ENCODE data around the gene GPN2. TPM values are rescaled to one million over a fixed set of nuclear protein-coding genes. Genes with fewer than 3 reads are reported as not detected.

The GPN2 gene
- total and polyA plus RNA-seq, 2 of the 4 experiments (the other 2 are of a cell fraction) = 15.4 to 22.2 TPM

DNA sequence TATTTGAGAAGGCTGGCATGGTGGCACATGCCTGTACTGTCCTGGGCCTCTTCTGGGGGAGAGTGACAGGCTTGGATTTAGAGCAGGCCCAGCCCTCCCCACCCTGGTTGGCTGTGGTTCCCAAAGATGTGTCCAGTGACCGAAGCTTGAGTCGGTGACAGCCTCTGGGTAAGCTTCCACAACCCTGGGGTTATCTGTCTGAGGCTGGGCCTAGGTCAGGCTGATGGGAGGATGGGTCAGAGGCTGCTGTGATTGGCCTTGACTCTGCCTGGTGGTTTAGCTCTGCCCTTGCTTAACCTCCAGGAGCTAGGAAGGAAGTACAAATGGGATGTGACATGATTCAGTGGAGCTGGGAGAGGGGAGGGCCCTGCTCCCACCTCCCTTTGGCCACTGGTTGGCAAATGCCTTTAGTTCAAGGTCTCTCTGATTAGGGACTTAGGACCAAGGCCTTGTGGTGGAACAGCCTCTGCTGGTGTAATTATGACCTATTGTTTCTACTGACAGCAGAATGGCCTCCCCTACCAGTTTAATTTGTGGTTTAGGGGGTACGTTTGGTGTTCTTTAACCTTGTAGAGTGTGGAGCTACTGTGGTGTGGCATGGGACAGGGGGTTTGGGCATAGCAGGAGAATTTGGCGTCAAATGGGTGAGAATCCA, 48.0 kb upstream of the GPN2 start:
- no peak overlapping the region for H4K5ac ChIP-seq (ENCODE audit: low read depth, low read length)
- H2BK20ac ChIP-seq (ENCODE audit: low read depth, low read length) = no peak overlapping the region
- H2AFZ ChIP-seq (replicated peaks; ENCODE audit: low read length, poor library complexity) = no peak overlapping the region
- DNase-seq = no peak
- intact Hi-C loops (cut with micrococcal nuclease) (no loop called here), in situ Hi-C loops (cut with MboI; ENCODE audit: low sequenced_read_pairs) (no loop called here), dilution Hi-C loops (cut with HindIII; ENCODE audit: low sequenced_read_pairs, unreplicated experiment) (no loop called here)
- peaks cover 7% of the 10 kb centered on the region; the same call in 1 of the 2 replicates for H3K4me1 ChIP-seq (ENCODE audit: control insufficient read depth, insufficient read depth, low read length)
- H2AK9ac ChIP-seq (replicated peaks; ENCODE audit: low read depth, low read length, poor library complexity) = no peak overlapping the region
- H3K4ac ChIP-seq (ENCODE audit: low read depth, low read length) = no peak overlapping the region
- no peak overlapping the region for H2BK120ac ChIP-seq (ENCODE audit: low read depth, low read length)
- H3K79me1 ChIP-seq (ENCODE audit: low read depth in 1 of 2, low read length in 2 of 2) = peaks cover 20 to 58% of the 10 kb centered on the region in 2 experiments
- no peak overlapping the region for H3K56ac ChIP-seq (ENCODE audit: extremely low read depth, insufficient read depth, low read length)
- TF ChIP-seq, protein P1, sequence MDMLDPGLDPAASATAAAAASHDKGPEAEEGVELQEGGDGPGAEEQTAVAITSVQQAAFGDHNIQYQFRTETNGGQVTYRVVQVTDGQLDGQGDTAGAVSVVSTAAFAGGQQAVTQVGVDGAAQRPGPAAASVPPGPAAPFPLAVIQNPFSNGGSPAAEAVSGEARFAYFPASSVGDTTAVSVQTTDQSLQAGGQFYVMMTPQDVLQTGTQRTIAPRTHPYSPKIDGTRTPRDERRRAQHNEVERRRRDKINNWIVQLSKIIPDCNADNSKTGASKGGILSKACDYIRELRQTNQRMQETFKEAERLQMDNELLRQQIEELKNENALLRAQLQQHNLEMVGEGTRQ (IDR thresholded peaks at IDR 0.05; ENCODE audit: low read depth, low read length) = no peak
- no peak for TF ChIP-seq MAZ (IDR thresholded peaks at IDR 0.05; ENCODE audit: borderline replicate concordance, low read depth, low read length)
- TF ChIP-seq, protein P2, sequence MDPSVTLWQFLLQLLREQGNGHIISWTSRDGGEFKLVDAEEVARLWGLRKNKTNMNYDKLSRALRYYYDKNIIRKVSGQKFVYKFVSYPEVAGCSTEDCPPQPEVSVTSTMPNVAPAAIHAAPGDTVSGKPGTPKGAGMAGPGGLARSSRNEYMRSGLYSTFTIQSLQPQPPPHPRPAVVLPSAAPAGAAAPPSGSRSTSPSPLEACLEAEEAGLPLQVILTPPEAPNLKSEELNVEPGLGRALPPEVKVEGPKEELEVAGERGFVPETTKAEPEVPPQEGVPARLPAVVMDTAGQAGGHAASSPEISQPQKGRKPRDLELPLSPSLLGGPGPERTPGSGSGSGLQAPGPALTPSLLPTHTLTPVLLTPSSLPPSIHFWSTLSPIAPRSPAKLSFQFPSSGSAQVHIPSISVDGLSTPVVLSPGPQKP (IDR thresholded peaks at IDR 0.05; ENCODE audit: borderline replicate concordance, low read depth, low read length) = no peak
- no peak for TF ChIP-seq MAFK (IDR thresholded peaks at IDR 0.05; ENCODE audit: low read depth, low read length)
- no peak for TF ChIP-seq NFE2L2 (IDR thresholded peaks at IDR 0.05; ENCODE audit: low read depth, low read length)
- TF ChIP-seq SMC3 (IDR thresholded peaks at IDR 0.05; ENCODE audit: low read depth, low read length) = no peak
- TF ChIP-seq CEBPB (IDR thresholded peaks at IDR 0.05; ENCODE audit: low read depth, low read length) = no peak
- TF ChIP-seq MXI1 (IDR thresholded peaks at IDR 0.05; ENCODE audit: borderline replicate concordance, low read depth, low read length) = no peak
- no peak for TF ChIP-seq POLR2A (IDR thresholded peaks at IDR 0.05; ENCODE audit: low read depth, low read length)
- TF ChIP-seq RCOR1 (IDR thresholded peaks at IDR 0.05; ENCODE audit: insufficient replicate concordance, low read length) = no peak
- no peak for TF ChIP-seq CHD1 (IDR thresholded peaks at IDR 0.05; ENCODE audit: low read depth, low read length)
- BruUV-seq (replicated peaks) = no TSS peak
- peaks cover 32% of the 10 kb centered on the region for H3K36me3 ChIP-seq (ENCODE audit: control insufficient read depth, insufficient read depth, low read length)
- H2AK5ac ChIP-seq (ENCODE audit: low read depth, low read length) = no peak overlapping the region
- H4K20me1 ChIP-seq (ENCODE audit: insufficient read depth, low read length) = no peaks in the 10 kb centered on the region
- WGBS, 2 experiments (ENCODE audit: extremely low coverage in 2 of 2, insufficient read length in 1 of 2) = 100% methylated on average over 2 of the region's 4 CpGs; no CpG with 5 or more reads in 1 of the 2 experiments
- H4K8ac ChIP-seq (ENCODE audit: low read depth in 2 of 2, low read length in 2 of 2) = no peak overlapping the region
- no peak overlapping the region for H2BK15ac ChIP-seq (ENCODE audit: low read depth, low read length)
- H3K23ac ChIP-seq (ENCODE audit: low read depth, low read length) = no peak overlapping the region
- H3K9ac ChIP-seq (ENCODE audit: low read depth, low read length) = no peak overlapping the region
- no peaks in the 10 kb centered on the region for H3K27me3 ChIP-seq (ENCODE audit: control insufficient read depth, insufficient read depth, low read length)
- peak; percentile 12; the same call in 1 of the 2 replicates for ATAC-seq (ENCODE audit: low read depth)
- no peak overlapping the region for H3K27ac ChIP-seq (ENCODE audit: insufficient read depth, low read length)
- H3K4me3 ChIP-seq (ENCODE audit: insufficient read depth, low read depth, low read length) = no peak overlapping the region
- H3K14ac ChIP-seq (replicated peaks; ENCODE audit: low read depth, low read length) = no peak overlapping the region
- H3K18ac ChIP-seq (ENCODE audit: low read depth, low read length) = no peak overlapping the region
- CTCF ChIA-PET = no interaction called here
- H3K9me1 ChIP-seq (ENCODE audit: insufficient read depth, low read length) = peaks cover 20% of the 10 kb centered on the region
- H3K4me2 ChIP-seq (ENCODE audit: low read depth, low read length) = no peak overlapping the region
- H4K91ac ChIP-seq (ENCODE audit: insufficient read depth, low read depth, low read length) = no peak overlapping the region
- no peaks in the 10 kb centered on the region for H3K9me3 ChIP-seq (ENCODE audit: control insufficient read depth, insufficient read depth, low read length)
- no peak overlapping the region for H2BK5ac ChIP-seq (ENCODE audit: low read depth, low read length, poor library complexity, severe bottlenecking)
- POLR2A ChIA-PET (ENCODE audit: unreplicated experiment) = no interaction called here

Data from IMR-90 (cell line).